ENCODE data around the gene MDM2.
"Not testable (repeated sequence)": the region's sequence is repeated elsewhere in the genome, so short reads cannot be mapped to it uniquely, and the experiment has no call there.

The MDM2 gene

GRCh38 chr12:68824597-68825250 is 16.7 kb downstream of the MDM2 start:
- in situ Hi-C loops (cut with HindIII; ENCODE audit: low sequenced_read_pairs): no loop called here

GRCh38 chr12:68825569-68826217 is 17.7 kb downstream of the MDM2 start:
- in situ Hi-C loops (cut with HindIII; ENCODE audit: low sequenced_read_pairs): no loop called here

GRCh38 chr12:68827895-68828671 is 20.1 kb downstream of the MDM2 start:
- in situ Hi-C loops (cut with HindIII; ENCODE audit: low sequenced_read_pairs): no loop called here

GRCh38 chr12:68828672-68829068 is 20.7 kb downstream of the MDM2 start:
- in situ Hi-C loops (cut with HindIII; ENCODE audit: low sequenced_read_pairs): no loop called here

GRCh38 chr12:68831272-68831671 is 23.3 kb downstream of the MDM2 start:
- in situ Hi-C loops (cut with HindIII; ENCODE audit: low sequenced_read_pairs): no loop called here

GRCh38 chr12:68831751-68832503 is 23.9 kb downstream of the MDM2 start:
- in situ Hi-C loops (cut with HindIII; ENCODE audit: low sequenced_read_pairs): no loop called here

GRCh38 chr12:68832504-68832867 is 24.5 kb downstream of the MDM2 start:
- in situ Hi-C loops (cut with HindIII; ENCODE audit: low sequenced_read_pairs): no loop called here

GRCh38 chr12:68833508-68833907 is 25.5 kb downstream of the MDM2 start:
- in situ Hi-C loops (cut with HindIII; ENCODE audit: low sequenced_read_pairs): no loop called here

GRCh38 chr12:68835333-68835908 is 27.4 kb downstream of the MDM2 start:
- in situ Hi-C loops (cut with HindIII; ENCODE audit: low sequenced_read_pairs): no loop called here

- in situ Hi-C loops (cut with HindIII; ENCODE audit: low sequenced_read_pairs): no loop called here
These were observed 29.2 kb downstream of the MDM2 start for GRCh38 chr12:68837215-68837614.

GRCh38 chr12:68838046-68838886 is 30.3 kb downstream of the MDM2 start:
- in situ Hi-C loops (cut with HindIII; ENCODE audit: low sequenced_read_pairs): no loop called here

GRCh38 chr12:68839183-68840147 is 31.5 kb downstream of the MDM2 start:
- in situ Hi-C loops (cut with HindIII; ENCODE audit: low sequenced_read_pairs): no loop called here

- in situ Hi-C loops (cut with HindIII; ENCODE audit: low sequenced_read_pairs): not testable (repeated sequence)
These were observed 33.2 kb downstream of the MDM2 start for GRCh38 chr12:68841175-68841574.

GRCh38 chr12:68841717-68842116 is 33.7 kb downstream of the MDM2 start:
- in situ Hi-C loops (cut with HindIII; ENCODE audit: low sequenced_read_pairs): no loop called here

GRCh38 chr12:68842123-68842522 is 34.1 kb downstream of the MDM2 start:
- in situ Hi-C loops (cut with HindIII; ENCODE audit: low sequenced_read_pairs): no loop called here

- in situ Hi-C loops (cut with HindIII; ENCODE audit: low sequenced_read_pairs): no loop called here
These were observed 35.0 kb downstream of the MDM2 start for GRCh38 chr12:68842784-68843567.

- in situ Hi-C loops (cut with HindIII; ENCODE audit: low sequenced_read_pairs): no loop called here
These were observed 36.4 kb downstream of the MDM2 start for GRCh38 chr12:68844318-68844745.
